ENCODE data around the gene PDE4D.

Gene PDE4D

GRCh38 chr5:59683311-59683710 is 210.2 kb downstream of the PDE4D start:
- WGBS, result 98% methylated on average over 4 of the region's 4 CpGs
- H2AK5ac ChIP-seq (ENCODE audit: low read length, severe bottlenecking), result no peak overlapping the region

GRCh38 chr5:59682542-59682941 is 211.0 kb downstream of the PDE4D start:
- Histone ChIP-seq H3K27ac (ENCODE audit: low read length, poor library complexity, severe bottlenecking) (no peak overlapping the region), H2AFZ (ENCODE audit: low read depth, low read length) (no peak overlapping the region), H2BK12ac (ENCODE audit: low read length in 2 of 2) (no peak overlapping the region), H3K79me1 (replicated peaks; ENCODE audit: low read length, poor library complexity, severe bottlenecking) (no peaks in the 10 kb centered on the region), H3K4me2 (ENCODE audit: low read length, poor library complexity, severe bottlenecking) (no peak overlapping the region), H4K91ac (ENCODE audit: low read length) (no peak overlapping the region), H3K14ac (ENCODE audit: low read length in 2 of 2) (no peak overlapping the region), H2AK5ac (ENCODE audit: low read length, severe bottlenecking) (no peak overlapping the region), H3K9me3 (ENCODE audit: control insufficient read depth, low read length) (no peaks in the 10 kb centered on the region), H3K27me3 (ENCODE audit: control insufficient read depth in 1 of 2, insufficient read depth in 1 of 2, low read length in 2 of 2) (no peaks in the 10 kb centered on the region), H2BK5ac (ENCODE audit: low read depth, low read length, poor library complexity, severe bottlenecking) (no peak overlapping the region), H3K9ac (ENCODE audit: low read length) (no peak overlapping the region), H4K8ac (ENCODE audit: low read length) (no peak overlapping the region), H2BK15ac (ENCODE audit: low read depth, poor library complexity, severe bottlenecking) (no peak overlapping the region), H3K4ac (ENCODE audit: low read depth in 1 of 2, low read length in 2 of 2) (no peak overlapping the region), H3K4me3 (ENCODE audit: insufficient read depth in 1 of 2, low read depth in 1 of 2, low read length in 2 of 2) (no peak overlapping the region), H3K36me3 (ENCODE audit: control insufficient read depth in 1 of 2, insufficient read depth in 2 of 2, low read depth in 1 of 2, low read length in 2 of 2) (no peaks in the 10 kb centered on the region), H2BK120ac (ENCODE audit: low read depth, low read length) (no peak overlapping the region), H3K18ac (ENCODE audit: low read depth in 1 of 2, low read length in 2 of 2) (no peak overlapping the region), H3K23ac (ENCODE audit: low read length in 2 of 2) (no peak overlapping the region), H3K4me1 (ENCODE audit: control insufficient read depth, insufficient read depth, low read depth, low read length) (peaks cover 3% of the 10 kb centered on the region)
- no peak for DNase-seq
- WGBS, result no CpG with 5 or more reads among the region's 1 CpG

More at GRCh38 chr5:59683311-59683710, 210.2 kb downstream of the PDE4D start:
- H2BK120ac ChIP-seq (ENCODE audit: low read depth, low read length), result no peak overlapping the region
- H4K91ac ChIP-seq (ENCODE audit: low read length), result no peak overlapping the region
- no peak overlapping the region for H3K4me3 ChIP-seq (ENCODE audit: insufficient read depth in 1 of 2, low read depth in 1 of 2, low read length in 2 of 2)
- no peak overlapping the region for H3K9ac ChIP-seq (ENCODE audit: low read length)
- no peak overlapping the region for H2BK12ac ChIP-seq (ENCODE audit: low read length in 2 of 2)
- H3K23ac ChIP-seq (ENCODE audit: low read length in 2 of 2), result no peak overlapping the region
- no peak overlapping the region for H3K18ac ChIP-seq (ENCODE audit: low read depth in 1 of 2, low read length in 2 of 2)
- DNase-seq, result no peak
- H3K27ac ChIP-seq (ENCODE audit: low read length, poor library complexity, severe bottlenecking), result no peak overlapping the region
- no peak overlapping the region for H3K4me2 ChIP-seq (ENCODE audit: low read length, poor library complexity, severe bottlenecking)
- H4K8ac ChIP-seq (ENCODE audit: low read length), result no peak overlapping the region
- no peaks in the 10 kb centered on the region for H3K9me3 ChIP-seq (ENCODE audit: control insufficient read depth, low read length)
- no peak overlapping the region for H2AFZ ChIP-seq (ENCODE audit: low read depth, low read length)
- no peaks in the 10 kb centered on the region for H3K79me1 ChIP-seq (replicated peaks; ENCODE audit: low read length, poor library complexity, severe bottlenecking)
- no peak overlapping the region for H2BK5ac ChIP-seq (ENCODE audit: low read depth, low read length, poor library complexity, severe bottlenecking)
- no peaks in the 10 kb centered on the region for H3K27me3 ChIP-seq (ENCODE audit: control insufficient read depth in 1 of 2, insufficient read depth in 1 of 2, low read length in 2 of 2)
- peaks cover 3% of the 10 kb centered on the region for H3K4me1 ChIP-seq (ENCODE audit: control insufficient read depth, insufficient read depth, low read depth, low read length)
- no peak overlapping the region for H3K14ac ChIP-seq (ENCODE audit: low read length in 2 of 2)
- H3K36me3 ChIP-seq (ENCODE audit: control insufficient read depth in 1 of 2, insufficient read depth in 2 of 2, low read depth in 1 of 2, low read length in 2 of 2), result no peaks in the 10 kb centered on the region
- no peak overlapping the region for H2BK15ac ChIP-seq (ENCODE audit: low read depth, poor library complexity, severe bottlenecking)
- H3K4ac ChIP-seq (ENCODE audit: low read depth in 1 of 2, low read length in 2 of 2), result no peak overlapping the region

GRCh38 chr5:59678943-59679342 is 214.6 kb downstream of the PDE4D start:
- no CpG with 5 or more reads among the region's 2 CpGs for WGBS
- H2AK5ac ChIP-seq (ENCODE audit: low read length, severe bottlenecking), result no peak overlapping the region

GRCh38 chr5:59674763-59675162 is 218.8 kb downstream of the PDE4D start:
- no peaks in the 10 kb centered on the region for H3K9me3 ChIP-seq (ENCODE audit: control insufficient read depth, low read length)
- H4K8ac ChIP-seq (ENCODE audit: low read length), result no peak overlapping the region
- no peak overlapping the region for H3K4ac ChIP-seq (ENCODE audit: low read depth in 1 of 2, low read length in 2 of 2)
- H2BK5ac ChIP-seq (ENCODE audit: low read depth, low read length, poor library complexity, severe bottlenecking), result no peak overlapping the region
- H3K36me3 ChIP-seq (ENCODE audit: control insufficient read depth in 1 of 2, insufficient read depth in 2 of 2, low read depth in 1 of 2, low read length in 2 of 2), result no peaks in the 10 kb centered on the region
- H3K4me1 ChIP-seq (ENCODE audit: control insufficient read depth, insufficient read depth, low read depth, low read length), result no peaks in the 10 kb centered on the region
- no peak overlapping the region for H4K91ac ChIP-seq (ENCODE audit: low read length)
- H3K18ac ChIP-seq (ENCODE audit: low read depth in 1 of 2, low read length in 2 of 2), result no peak overlapping the region
- no peak for DNase-seq
- H3K14ac ChIP-seq (ENCODE audit: low read length in 2 of 2), result no peak overlapping the region
- 100% methylated on average over 2 of the region's 2 CpGs for WGBS
- no peak overlapping the region for H3K9ac ChIP-seq (ENCODE audit: low read length)
- no peak overlapping the region for H3K4me2 ChIP-seq (ENCODE audit: low read length, poor library complexity, severe bottlenecking)
- no peak overlapping the region for H2AFZ ChIP-seq (ENCODE audit: low read depth, low read length)
- H3K27ac ChIP-seq (ENCODE audit: low read length, poor library complexity, severe bottlenecking), result no peak overlapping the region
- H2AK5ac ChIP-seq (ENCODE audit: low read length, severe bottlenecking), result no peak overlapping the region
- no peak overlapping the region for H3K4me3 ChIP-seq (ENCODE audit: insufficient read depth in 1 of 2, low read depth in 1 of 2, low read length in 2 of 2)
- no peaks in the 10 kb centered on the region for H3K79me1 ChIP-seq (replicated peaks; ENCODE audit: low read length, poor library complexity, severe bottlenecking)
- H2BK15ac ChIP-seq (ENCODE audit: low read depth, poor library complexity, severe bottlenecking), result no peak overlapping the region
- no peak overlapping the region for H2BK12ac ChIP-seq (ENCODE audit: low read length in 2 of 2)
- H3K27me3 ChIP-seq (ENCODE audit: control insufficient read depth in 1 of 2, insufficient read depth in 1 of 2, low read length in 2 of 2), result no peaks in the 10 kb centered on the region
- H3K23ac ChIP-seq (ENCODE audit: low read length in 2 of 2), result no peak overlapping the region
- H2BK120ac ChIP-seq (ENCODE audit: low read depth, low read length), result no peak overlapping the region

More at GRCh38 chr5:59678943-59679342, 214.6 kb downstream of the PDE4D start:
- no peak for DNase-seq
- Histone ChIP-seq H3K4ac (ENCODE audit: low read depth in 1 of 2, low read length in 2 of 2) (no peak overlapping the region), H3K9me3 (ENCODE audit: control insufficient read depth, low read length) (no peaks in the 10 kb centered on the region), H2BK15ac (ENCODE audit: low read depth, poor library complexity, severe bottlenecking) (no peak overlapping the region), H2BK5ac (ENCODE audit: low read depth, low read length, poor library complexity, severe bottlenecking) (no peak overlapping the region), H3K9ac (ENCODE audit: low read length) (no peak overlapping the region), H3K27me3 (ENCODE audit: control insufficient read depth in 1 of 2, insufficient read depth in 1 of 2, low read length in 2 of 2) (no peaks in the 10 kb centered on the region), H2AFZ (ENCODE audit: low read depth, low read length) (no peak overlapping the region), H3K4me1 (ENCODE audit: control insufficient read depth, insufficient read depth, low read depth, low read length) (no peaks in the 10 kb centered on the region), H2BK120ac (ENCODE audit: low read depth, low read length) (no peak overlapping the region), H3K23ac (ENCODE audit: low read length in 2 of 2) (no peak overlapping the region), H4K8ac (ENCODE audit: low read length) (no peak overlapping the region), H3K36me3 (ENCODE audit: control insufficient read depth in 1 of 2, insufficient read depth in 2 of 2, low read depth in 1 of 2, low read length in 2 of 2) (no peaks in the 10 kb centered on the region), H3K27ac (ENCODE audit: low read length, poor library complexity, severe bottlenecking) (no peak overlapping the region), H3K14ac (ENCODE audit: low read length in 2 of 2) (no peak overlapping the region), H3K4me2 (ENCODE audit: low read length, poor library complexity, severe bottlenecking) (no peak overlapping the region), H3K18ac (ENCODE audit: low read depth in 1 of 2, low read length in 2 of 2) (no peak overlapping the region), H2BK12ac (ENCODE audit: low read length in 2 of 2) (no peak overlapping the region), H3K79me1 (replicated peaks; ENCODE audit: low read length, poor library complexity, severe bottlenecking) (no peaks in the 10 kb centered on the region), H3K4me3 (ENCODE audit: insufficient read depth in 1 of 2, low read depth in 1 of 2, low read length in 2 of 2) (no peak overlapping the region), H4K91ac (ENCODE audit: low read length) (no peak overlapping the region)

Data from mesenchymal stem cell (in vitro differentiated cells and primary cell).